Memory B cell (primary cell): ENCODE results near the gene LSM10.
A peak's percentile ranks its signal among the peaks of the same experiment; 100 is the strongest.

Experiments
- ATAC-seq: fragments of 150-1000 bp; cut with Tn5 transposase; 2 replicates; pipeline ENCODE4 v1.10.0; 2021; ENCODE audit warnings: low read depth, mild to moderate bottlenecking, moderate library complexity
- DNase-seq, 2 donors: peaks; one replicate each; pipeline ENCODE4 v3.0.0; 2022; ENCODE audit warnings: low spot score in 2 of 2
- H3K27ac Mint-ChIP-seq: one replicate; pipeline ENCODE4 v1.8.0; 2022; ENCODE audit warnings: mild to moderate bottlenecking, moderate library complexity, mixed read lengths
- H3K27me3 Mint-ChIP-seq: one replicate; pipeline ENCODE4 v1.8.0; 2022; ENCODE audit warnings: mixed read lengths
- H3K36me3 Mint-ChIP-seq: one replicate; pipeline ENCODE4 v1.8.0; 2022; ENCODE audit warnings: mild to moderate bottlenecking, mixed read lengths
- H3K4me1 Mint-ChIP-seq: one replicate; pipeline ENCODE4 v1.8.0; 2022; ENCODE audit warnings: mixed read lengths
- H3K4me3 Mint-ChIP-seq: one replicate; pipeline ENCODE4 v1.8.0; 2022; ENCODE audit warnings: mild to moderate bottlenecking, moderate library complexity, mixed read lengths
- H3K9me3 Mint-ChIP-seq: one replicate; pipeline ENCODE4 v1.8.0; 2022; ENCODE audit warnings: mixed read lengths

Gene LSM10

DNA sequence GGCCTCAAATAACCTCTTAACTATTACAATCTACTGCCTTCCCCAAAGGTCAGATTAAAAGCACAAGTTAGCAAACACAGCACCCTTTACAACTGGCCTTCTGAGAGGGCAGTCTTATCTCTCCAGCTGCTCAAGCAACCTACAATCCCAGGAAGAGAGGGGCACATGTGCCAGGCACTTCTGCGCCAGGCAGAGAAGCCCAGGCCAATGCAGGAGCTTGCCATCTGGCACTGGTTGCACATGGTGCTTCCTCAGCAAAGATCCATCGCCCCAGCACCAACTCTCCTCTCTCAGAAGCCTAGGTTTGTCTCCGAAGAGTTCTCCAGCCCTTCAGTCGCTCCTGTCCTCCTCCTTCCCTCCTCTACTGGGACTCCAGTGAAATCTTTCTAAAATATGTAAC is 14.5 kb downstream of the LSM10 start:
- no peaks in the 10 kb centered on the region for H3K9me3 Mint-ChIP-seq
- H3K27me3 Mint-ChIP-seq = no peaks in the 10 kb centered on the region
- DNase-seq (no peak), ATAC-seq (no peak)
- peaks cover 3% of the 10 kb centered on the region for H3K36me3 Mint-ChIP-seq
- peak overlapping the region; percentile 25 for H3K4me3 Mint-ChIP-seq
- H3K4me1 Mint-ChIP-seq = peaks cover 62% of the 10 kb centered on the region
- H3K27ac Mint-ChIP-seq = peak overlapping the region; percentile 46

DNA sequence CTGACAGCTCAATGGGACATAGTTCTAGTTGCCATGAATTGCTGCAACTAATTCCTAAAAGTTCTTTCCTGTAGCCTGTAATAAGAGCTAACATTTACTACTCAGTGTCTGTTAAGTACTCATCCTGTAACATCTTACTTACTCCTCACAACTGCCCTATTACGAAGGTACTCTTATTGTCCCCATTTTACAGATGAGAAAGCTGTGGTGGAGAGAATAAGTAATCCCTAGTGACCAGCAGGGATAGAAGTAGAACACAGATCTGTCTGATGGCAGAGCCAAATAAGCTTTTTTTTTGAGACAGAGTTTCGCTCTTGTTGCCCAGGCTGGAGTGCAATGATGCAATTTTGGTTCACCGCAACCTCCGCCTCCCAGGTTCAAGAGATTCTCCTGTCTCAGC is 15.0 kb downstream of the LSM10 start:
- ATAC-seq = no peak

DNA sequence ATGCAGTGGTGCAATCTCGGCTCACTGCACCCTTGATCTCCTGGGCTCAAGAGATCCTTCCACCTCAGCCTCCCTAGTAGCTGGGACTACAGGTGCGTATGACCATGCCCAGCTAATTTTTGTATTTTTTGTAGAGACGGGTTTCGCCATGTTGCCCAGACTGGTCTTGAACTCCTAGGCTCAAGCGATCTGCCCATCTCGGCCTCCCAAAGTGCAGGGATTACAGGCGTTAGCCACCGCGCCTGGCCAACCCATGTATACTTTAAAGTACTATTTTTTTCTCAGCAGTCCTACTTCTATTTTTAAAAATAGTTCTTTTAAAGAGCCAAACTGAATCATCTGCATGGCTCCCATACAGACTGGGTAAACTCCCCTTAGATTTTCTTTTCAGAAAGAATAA is 15.5 kb downstream of the LSM10 start:
- Mint-ChIP-seq H3K4me1 (peaks cover 59% of the 10 kb centered on the region), H3K36me3 (peaks cover 3% of the 10 kb centered on the region), H3K4me3 (no peak overlapping the region), H3K27ac (peak overlapping the region; percentile 87), H3K27me3 (no peaks in the 10 kb centered on the region), H3K9me3 (no peaks in the 10 kb centered on the region)
- DNase-seq (no peak), ATAC-seq (no peak)

More for the DNA sequence above, 15.0 kb downstream of the LSM10 start:
- H3K4me3 Mint-ChIP-seq = no peak overlapping the region
- DNase-seq = no peak
- no peaks in the 10 kb centered on the region for H3K9me3 Mint-ChIP-seq
- peaks cover 3% of the 10 kb centered on the region for H3K36me3 Mint-ChIP-seq
- H3K27me3 Mint-ChIP-seq = no peaks in the 10 kb centered on the region
- peaks cover 61% of the 10 kb centered on the region for H3K4me1 Mint-ChIP-seq
- H3K27ac Mint-ChIP-seq = no peak overlapping the region

DNA sequence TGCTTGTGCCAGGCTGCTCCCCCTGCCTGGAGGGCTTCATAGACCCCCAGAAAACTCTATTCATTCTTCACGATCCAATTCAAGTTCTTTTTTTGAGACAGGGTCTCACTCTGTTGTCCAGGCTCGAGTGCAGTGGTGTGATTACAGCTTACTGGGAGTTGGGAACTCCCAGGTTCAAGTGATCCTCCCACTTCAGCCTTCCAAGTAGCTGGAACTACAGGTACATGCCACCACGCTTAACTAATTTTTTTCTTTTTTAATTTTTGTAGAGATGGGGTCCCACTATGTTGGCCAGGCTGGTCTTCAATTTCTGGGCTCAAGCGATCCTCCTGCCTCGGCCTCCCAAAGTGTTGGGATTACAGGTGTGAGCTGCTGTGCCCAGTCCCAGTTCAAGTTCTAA is 16.3 kb downstream of the LSM10 start:
- ATAC-seq (no peak), DNase-seq (no peak)
- no peak overlapping the region for H3K4me3 Mint-ChIP-seq
- H3K4me1 Mint-ChIP-seq = peaks cover 55% of the 10 kb centered on the region
- peaks cover 3% of the 10 kb centered on the region for H3K36me3 Mint-ChIP-seq
- H3K27ac Mint-ChIP-seq = peak overlapping the region; percentile 87
- H3K9me3 Mint-ChIP-seq = no peaks in the 10 kb centered on the region
- H3K27me3 Mint-ChIP-seq = no peaks in the 10 kb centered on the region

DNA sequence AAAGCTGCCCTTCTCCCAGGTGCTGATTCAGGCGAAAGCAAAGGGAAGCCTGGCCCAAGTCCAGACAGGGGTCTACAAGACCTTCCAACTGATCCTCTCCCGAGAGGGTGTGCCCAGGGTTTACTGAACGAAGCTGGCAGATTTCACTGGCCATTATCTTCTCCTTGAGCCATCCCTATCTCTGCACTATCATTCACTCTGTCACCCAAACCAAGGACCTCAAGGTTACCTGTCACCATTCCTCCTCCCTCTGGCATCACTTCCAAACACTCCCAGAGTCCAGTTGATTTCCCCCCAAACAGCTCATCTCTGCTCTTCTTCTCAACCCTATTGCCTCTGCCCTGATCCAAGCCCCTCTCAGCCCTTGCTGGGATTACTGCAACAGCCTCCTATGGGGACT is 16.9 kb downstream of the LSM10 start:
- peaks cover 55% of the 10 kb centered on the region for H3K4me1 Mint-ChIP-seq
- H3K4me3 Mint-ChIP-seq = peak overlapping the region; percentile 1

DNA sequence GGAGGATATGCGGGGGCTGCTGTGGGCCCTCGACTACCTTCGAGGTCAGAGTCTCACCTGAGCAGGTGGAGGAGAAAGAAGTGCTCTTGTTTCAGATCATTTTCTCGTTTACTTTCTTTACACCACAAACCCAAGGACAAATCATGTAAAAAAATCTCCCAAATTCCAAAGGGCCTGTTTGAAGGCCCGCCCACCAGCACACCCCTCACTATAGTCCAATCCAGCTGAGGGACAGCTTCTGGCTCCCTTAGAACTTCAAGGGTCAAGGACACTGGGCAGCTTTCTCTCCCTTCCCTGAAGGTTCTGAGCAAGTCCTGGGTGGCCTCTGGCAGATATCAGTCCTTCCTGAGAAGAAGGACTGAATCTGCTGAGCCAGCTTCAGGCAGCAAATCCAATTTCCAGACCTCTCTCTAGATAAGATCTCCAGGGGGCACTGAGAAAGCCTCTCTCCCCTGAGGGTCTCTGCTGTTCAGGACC is 17.5 kb downstream of the LSM10 start:
- no peak for DNase-seq
- Mint-ChIP-seq H3K4me3 (no peak overlapping the region), H3K36me3 (peaks cover 3% of the 10 kb centered on the region), H3K27ac (peak overlapping the region; percentile 87), H3K4me1 (peaks cover 55% of the 10 kb centered on the region), H3K9me3 (no peaks in the 10 kb centered on the region), H3K27me3 (no peaks in the 10 kb centered on the region)
- no peak for ATAC-seq

More for the DNA sequence above, 16.9 kb downstream of the LSM10 start:
- ATAC-seq (no peak), DNase-seq (no peak)
- peak overlapping the region; percentile 87 for H3K27ac Mint-ChIP-seq
- peaks cover 3% of the 10 kb centered on the region for H3K36me3 Mint-ChIP-seq
- no peaks in the 10 kb centered on the region for H3K9me3 Mint-ChIP-seq
- H3K27me3 Mint-ChIP-seq = no peaks in the 10 kb centered on the region

DNA sequence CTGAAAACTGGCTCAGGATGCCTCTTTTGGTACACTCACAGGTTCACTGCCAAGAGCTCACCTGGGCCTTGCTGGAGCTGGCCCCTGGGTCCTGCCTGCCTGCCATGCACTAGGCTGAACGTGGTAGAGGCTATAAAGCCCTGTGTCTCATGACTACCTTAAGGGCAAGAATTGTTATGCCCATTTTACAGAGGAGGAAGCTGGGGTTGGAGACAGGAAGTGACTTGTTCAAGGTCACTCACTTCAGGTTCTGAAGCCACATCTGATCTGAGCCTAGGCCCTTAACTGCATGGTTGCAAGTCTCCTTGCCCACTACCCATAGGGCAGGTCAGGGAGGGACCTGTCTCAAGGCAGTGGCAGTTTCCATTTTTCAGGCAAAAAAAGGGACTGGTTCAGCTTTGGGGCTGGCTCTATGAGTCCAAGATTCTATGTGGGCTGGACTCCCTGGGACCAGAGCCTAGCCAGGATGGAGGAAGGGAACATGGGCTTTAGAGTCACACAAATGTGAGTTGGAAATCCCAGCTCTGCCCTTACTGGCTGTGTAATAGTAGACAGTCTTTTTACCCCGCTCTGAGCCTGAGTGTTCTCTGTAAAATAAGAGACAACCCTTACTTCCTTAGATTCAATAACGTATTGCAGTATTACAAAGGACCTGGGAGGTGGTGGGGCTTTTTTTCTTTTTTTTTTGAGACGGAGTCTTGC is 19.8 kb downstream of the LSM10 start:
- Mint-ChIP-seq H3K27me3 (no peaks in the 10 kb centered on the region), H3K27ac (peak overlapping the region; percentile 71), H3K4me3 (no peak overlapping the region), H3K36me3 (peaks cover 3% of the 10 kb centered on the region), H3K9me3 (no peaks in the 10 kb centered on the region), H3K4me1 (peaks cover 58% of the 10 kb centered on the region)
- no peak for DNase-seq
- no peak for ATAC-seq

DNA sequence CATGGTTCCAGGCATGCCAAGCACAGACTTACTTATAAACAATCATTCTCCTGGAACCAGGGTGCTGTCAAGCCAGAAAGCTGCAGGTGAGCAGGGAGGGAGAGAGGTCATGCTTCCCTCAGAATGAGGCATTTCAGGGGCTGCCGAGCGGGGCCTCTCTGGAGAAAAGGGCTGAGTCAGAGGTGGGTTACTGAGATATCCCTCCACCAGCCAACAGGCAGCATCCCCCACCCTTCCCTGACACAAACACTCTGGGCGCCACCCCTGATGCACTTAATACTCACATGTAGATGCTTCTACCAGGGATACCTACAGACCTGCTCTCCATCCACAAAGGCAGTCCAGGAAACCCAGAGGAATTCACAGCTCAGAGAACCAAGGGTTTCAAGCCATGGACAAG is 25.1 kb downstream of the LSM10 start:
- H3K27me3 Mint-ChIP-seq = no peaks in the 10 kb centered on the region
- ATAC-seq (no peak), DNase-seq (no peak)
- H3K4me3 Mint-ChIP-seq = no peak overlapping the region
- H3K36me3 Mint-ChIP-seq = peaks cover under 1% of the 10 kb centered on the region
- H3K9me3 Mint-ChIP-seq = no peaks in the 10 kb centered on the region
- H3K27ac Mint-ChIP-seq = peak overlapping the region; percentile 95
- peaks cover 41% of the 10 kb centered on the region for H3K4me1 Mint-ChIP-seq

DNA sequence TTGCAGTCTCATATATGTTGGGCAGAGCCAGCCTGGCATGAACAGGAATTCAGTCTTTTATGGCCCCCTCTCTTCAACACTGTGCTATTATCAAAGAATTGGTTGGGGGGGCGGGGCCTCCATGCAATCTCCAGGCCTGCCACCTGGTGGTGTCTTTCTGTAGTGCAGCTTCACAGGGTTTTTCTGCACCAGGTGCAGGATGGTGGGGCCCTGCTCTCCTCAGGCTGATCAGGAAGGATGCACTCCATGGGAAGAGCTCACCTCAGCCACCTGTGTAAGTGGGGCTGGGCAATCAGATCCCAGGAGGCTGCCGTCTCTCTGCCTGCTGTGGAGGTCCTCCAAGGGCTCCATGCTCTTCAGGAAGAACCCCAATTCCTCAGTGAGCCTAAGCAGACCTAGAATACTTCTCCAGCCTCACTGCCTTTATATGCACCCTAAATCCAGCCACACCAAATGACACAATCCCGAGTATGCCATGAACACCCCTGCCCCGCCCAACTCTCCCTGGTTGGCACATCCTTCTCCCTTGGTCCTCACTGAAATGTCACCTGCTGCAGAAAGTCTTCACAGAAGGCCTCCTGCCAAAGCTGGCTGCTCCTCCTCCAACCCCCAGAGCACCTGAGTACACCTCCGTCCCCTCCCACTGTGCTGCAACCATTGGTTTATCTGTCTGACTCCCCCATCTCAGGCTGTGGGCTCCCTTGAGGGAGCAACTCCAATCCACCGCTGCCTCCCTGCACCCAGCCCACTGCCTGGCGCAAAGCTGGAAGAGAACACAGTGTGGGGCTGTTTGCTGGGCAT is 28.4 kb downstream of the LSM10 start:
- no peak overlapping the region for H3K4me3 Mint-ChIP-seq
- no peak overlapping the region for H3K27ac Mint-ChIP-seq
- peak; percentile 50 for ATAC-seq
- H3K9me3 Mint-ChIP-seq = no peaks in the 10 kb centered on the region
- DNase-seq = peak; percentile 88 to 89
- peaks cover 36% of the 10 kb centered on the region for H3K4me1 Mint-ChIP-seq
- H3K27me3 Mint-ChIP-seq = no peaks in the 10 kb centered on the region
- peaks cover 8% of the 10 kb centered on the region for H3K36me3 Mint-ChIP-seq

DNA sequence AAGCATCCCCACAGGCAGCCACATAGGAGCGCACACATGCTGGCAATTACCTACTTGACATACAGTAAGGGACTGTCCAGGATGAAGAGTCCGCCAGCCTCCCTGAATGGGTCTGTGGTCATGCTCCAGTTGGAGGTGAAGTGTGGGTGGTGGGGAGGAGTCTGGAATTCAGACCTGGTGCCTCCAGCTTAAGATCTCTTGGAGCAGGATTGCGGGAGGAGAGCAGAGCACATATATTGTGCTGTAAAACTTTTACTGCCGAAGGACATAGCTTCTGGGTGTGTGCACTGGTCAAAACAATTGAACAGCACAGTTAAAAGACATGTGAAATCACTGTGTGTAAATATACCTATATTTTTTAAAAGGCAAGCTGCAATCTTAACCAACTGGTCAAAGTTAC is 29.9 kb downstream of the LSM10 start:
- DNase-seq (no peak), ATAC-seq (no peak)
- peaks cover 23% of the 10 kb centered on the region for H3K4me1 Mint-ChIP-seq
- no peak overlapping the region for H3K4me3 Mint-ChIP-seq
- no peak overlapping the region for H3K27ac Mint-ChIP-seq
- no peaks in the 10 kb centered on the region for H3K27me3 Mint-ChIP-seq
- no peaks in the 10 kb centered on the region for H3K9me3 Mint-ChIP-seq
- H3K36me3 Mint-ChIP-seq = peaks cover 8% of the 10 kb centered on the region

DNA sequence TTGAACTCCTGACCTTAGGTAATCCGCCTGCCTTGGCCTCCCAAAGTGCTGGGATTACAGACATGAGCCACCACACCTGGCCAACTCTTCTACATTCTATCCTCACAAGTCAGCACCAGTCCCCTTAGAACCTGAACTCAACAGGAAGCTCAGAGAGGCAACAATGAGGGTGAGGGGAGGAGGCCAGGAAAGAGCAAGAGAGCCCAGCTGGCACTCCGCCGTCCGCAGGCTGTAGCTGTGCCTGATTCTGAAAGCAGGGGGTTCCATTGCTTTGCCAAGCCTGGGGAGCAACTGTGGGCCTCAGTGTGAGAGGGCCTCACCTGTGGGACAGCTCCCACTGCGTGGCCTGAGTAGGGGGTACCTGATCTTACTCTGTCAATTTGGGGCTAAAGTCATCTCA is 30.6 kb downstream of the LSM10 start:
- no peak for ATAC-seq
- Mint-ChIP-seq H3K4me3 (no peak overlapping the region), H3K27me3 (no peaks in the 10 kb centered on the region), H3K9me3 (no peaks in the 10 kb centered on the region), H3K27ac (no peak overlapping the region), H3K4me1 (peaks cover 18% of the 10 kb centered on the region), H3K36me3 (peaks cover 8% of the 10 kb centered on the region)
- DNase-seq = no peak

DNA sequence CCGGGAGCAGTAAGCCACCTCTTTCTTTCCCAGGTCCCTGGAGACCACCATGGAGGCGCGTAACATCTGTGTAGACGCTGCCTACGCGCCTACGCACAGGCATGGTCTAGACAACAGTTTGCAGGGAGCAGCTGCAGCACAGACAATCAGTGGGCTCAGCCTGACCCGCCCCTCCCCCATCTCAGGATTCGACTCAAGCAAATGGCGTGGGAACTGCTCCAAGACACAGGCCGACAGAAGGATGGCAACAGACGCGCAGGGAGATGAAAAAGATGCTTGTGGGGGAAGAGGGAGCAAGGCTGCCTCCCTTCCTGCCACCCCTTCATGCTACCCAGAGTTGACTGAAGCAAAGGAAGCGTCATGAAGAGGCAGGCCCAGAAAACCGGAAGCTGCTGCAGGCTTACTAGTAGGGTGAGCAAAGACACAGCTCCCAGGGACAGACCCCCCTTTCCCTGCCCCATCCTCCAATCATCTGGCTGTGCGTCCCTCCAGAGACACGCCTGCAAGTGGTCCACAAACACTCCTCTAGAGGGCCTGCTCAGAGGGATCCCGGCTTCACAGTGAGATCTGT is 31.5 kb downstream of the LSM10 start:
- no peaks in the 10 kb centered on the region for H3K27me3 Mint-ChIP-seq
- H3K9me3 Mint-ChIP-seq = no peaks in the 10 kb centered on the region
- DNase-seq (no peak), ATAC-seq (peak; percentile 45)
- peak overlapping the region; percentile 53 for H3K27ac Mint-ChIP-seq
- H3K36me3 Mint-ChIP-seq = peaks cover 11% of the 10 kb centered on the region
- H3K4me1 Mint-ChIP-seq = peaks cover 22% of the 10 kb centered on the region
- no peak overlapping the region for H3K4me3 Mint-ChIP-seq

DNA sequence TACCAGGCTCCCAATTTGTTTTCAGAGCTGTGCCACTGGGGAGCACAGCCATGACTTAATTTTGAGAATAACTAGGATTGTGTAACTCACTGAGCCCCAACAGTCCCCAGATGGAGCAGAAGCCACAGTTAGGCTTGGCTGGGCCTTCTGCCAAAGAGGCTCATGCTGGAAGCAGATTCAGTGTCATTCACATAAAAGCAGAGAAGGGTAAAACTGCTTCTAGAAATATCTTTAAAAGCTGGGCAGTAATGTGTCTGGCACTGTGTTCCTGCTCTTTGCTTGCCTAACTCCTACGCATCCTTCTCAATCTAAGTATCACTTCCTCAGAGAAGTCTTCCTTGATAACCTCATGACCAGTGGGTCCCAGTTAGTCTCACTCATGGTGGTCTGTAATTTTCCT is 32.3 kb downstream of the LSM10 start:
- Mint-ChIP-seq H3K4me1 (peaks cover 23% of the 10 kb centered on the region), H3K27me3 (no peaks in the 10 kb centered on the region), H3K27ac (peak overlapping the region; percentile 53), H3K9me3 (no peaks in the 10 kb centered on the region), H3K36me3 (peaks cover 12% of the 10 kb centered on the region), H3K4me3 (no peak overlapping the region)
- ATAC-seq (no peak), DNase-seq (no peak)

DNA sequence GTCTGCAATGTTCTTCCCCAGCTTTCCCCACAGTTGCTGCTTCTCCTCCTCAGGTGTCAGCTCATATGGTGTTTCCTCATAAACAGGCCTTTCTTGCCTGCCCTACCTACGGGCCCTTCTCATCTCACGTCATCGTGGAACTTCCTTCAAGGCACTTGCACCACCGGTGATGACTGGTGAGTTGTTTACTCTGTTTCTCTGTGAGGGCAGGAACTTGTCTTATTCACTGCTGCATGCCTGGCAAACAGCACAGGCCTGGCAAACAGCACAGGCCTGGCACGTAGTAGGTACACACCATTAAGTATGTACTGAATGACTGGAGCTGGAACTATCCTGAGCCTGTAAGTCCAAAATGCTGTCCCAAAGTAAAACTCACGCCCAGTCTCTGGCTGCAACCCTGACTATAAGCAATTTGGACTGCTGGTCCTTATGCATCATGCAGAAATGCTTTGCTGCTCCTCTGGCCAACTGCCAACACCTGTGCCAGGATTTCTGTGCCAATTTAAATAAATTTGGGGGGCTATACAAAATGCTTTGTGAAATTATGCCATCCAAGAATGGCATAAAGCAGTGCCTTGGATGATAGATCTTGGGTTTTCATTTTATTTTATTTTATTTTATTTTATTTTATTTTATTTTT is 37.7 kb downstream of the LSM10 start:
- H3K27ac Mint-ChIP-seq = peak overlapping the region; percentile 62
- H3K4me3 Mint-ChIP-seq = no peak overlapping the region
- ATAC-seq (peak; percentile 68), DNase-seq (no peak)
- H3K36me3 Mint-ChIP-seq = peaks cover 22% of the 10 kb centered on the region
- no peaks in the 10 kb centered on the region for H3K9me3 Mint-ChIP-seq
- H3K4me1 Mint-ChIP-seq = peaks cover 11% of the 10 kb centered on the region
- no peaks in the 10 kb centered on the region for H3K27me3 Mint-ChIP-seq
